NB4 (cell line): ENCODE data around the gene SURF6.
"Not testable (repeated sequence)": the region's sequence is repeated elsewhere in the genome, so short reads cannot be mapped to it uniquely, and the experiment has no call there.

ENCODE experiments used
- DNase-seq: peaks from one replicate; pipeline ENCODE4 v3.0.0; 2010; ENCODE audit warnings: low read depth
- H3K4me3 ChIP-seq: one replicate; pipeline ENCODE4 v1.5.1; 2011; ENCODE audit warnings: mild to moderate bottlenecking, low read depth, low read length, moderate library complexity
- MYC ChIP-seq: IDR thresholded peaks from 2 replicates; pipeline ENCODE4 v1.6.1; 2011; ENCODE audit warnings: low read depth, low read length
- POLR2A ChIP-seq: IDR thresholded peaks from 2 replicates; pipeline ENCODE4 v1.6.1; 2011; ENCODE audit warnings: mild to moderate bottlenecking; ENCODE audit not compliant: insufficient read length; ENCODE audit errors: extremely low read depth
- TF ChIP-seq, protein P1 (sequence below): IDR thresholded peaks from one replicate; pipeline ENCODE4 v1.5.1; 2012; ENCODE audit warnings: low read depth, low read length
- TF ChIP-seq, protein P2 (sequence below): IDR thresholded peaks from 2 replicates; pipeline ENCODE4 v1.6.1; 2011; ENCODE audit warnings: low read depth, low read length

The SURF6 gene

DNA sequence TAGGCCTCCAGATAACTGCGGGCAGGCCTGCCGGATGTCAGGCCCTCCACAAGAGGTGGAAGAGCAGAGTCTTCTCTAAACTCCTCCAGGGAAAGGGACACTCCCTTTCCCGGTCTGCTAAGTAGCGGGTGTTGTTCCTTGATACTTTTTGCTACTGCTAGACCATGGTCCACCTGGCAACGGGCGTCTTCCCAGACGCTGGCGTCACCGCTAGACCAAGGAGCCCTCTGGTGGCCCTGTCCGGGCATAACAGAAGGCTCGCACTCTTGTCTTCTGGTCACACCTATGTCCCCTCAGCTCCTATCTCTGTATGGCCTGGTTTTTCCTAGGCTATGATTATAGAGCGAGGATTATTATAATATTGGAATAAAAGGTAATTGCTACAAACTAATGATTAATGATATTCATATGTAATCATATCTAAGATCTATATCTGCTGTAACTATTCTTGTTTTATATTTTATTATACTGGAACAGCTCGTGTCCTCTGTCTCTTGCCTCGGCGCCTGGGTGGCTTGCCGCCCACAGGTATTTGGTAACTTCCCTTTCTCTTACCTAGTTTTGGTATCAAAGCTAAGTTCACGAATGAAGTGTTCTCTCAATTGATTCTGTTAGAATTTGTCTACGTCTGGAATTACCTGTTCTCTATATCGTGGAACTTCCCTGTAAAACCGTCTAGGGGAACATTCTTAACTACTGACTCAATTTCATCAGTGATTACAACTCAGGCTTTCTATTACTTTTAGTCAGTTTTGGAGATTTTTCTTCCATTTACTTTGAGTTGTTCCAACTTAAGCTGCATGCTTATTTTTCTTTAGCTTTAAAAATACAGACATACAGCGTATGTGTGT is 6.5 kb downstream of the SURF6 start:
- not testable (repeated sequence) for H3K4me3 ChIP-seq
- DNase-seq: peak; percentile 29
- TF ChIP-seq, protein P1, sequence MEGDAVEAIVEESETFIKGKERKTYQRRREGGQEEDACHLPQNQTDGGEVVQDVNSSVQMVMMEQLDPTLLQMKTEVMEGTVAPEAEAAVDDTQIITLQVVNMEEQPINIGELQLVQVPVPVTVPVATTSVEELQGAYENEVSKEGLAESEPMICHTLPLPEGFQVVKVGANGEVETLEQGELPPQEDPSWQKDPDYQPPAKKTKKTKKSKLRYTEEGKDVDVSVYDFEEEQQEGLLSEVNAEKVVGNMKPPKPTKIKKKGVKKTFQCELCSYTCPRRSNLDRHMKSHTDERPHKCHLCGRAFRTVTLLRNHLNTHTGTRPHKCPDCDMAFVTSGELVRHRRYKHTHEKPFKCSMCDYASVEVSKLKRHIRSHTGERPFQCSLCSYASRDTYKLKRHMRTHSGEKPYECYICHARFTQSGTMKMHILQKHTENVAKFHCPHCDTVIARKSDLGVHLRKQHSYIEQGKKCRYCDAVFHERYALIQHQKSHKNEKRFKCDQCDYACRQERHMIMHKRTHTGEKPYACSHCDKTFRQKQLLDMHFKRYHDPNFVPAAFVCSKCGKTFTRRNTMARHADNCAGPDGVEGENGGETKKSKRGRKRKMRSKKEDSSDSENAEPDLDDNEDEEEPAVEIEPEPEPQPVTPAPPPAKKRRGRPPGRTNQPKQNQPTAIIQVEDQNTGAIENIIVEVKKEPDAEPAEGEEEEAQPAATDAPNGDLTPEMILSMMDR: peak; percentile 32

DNA sequence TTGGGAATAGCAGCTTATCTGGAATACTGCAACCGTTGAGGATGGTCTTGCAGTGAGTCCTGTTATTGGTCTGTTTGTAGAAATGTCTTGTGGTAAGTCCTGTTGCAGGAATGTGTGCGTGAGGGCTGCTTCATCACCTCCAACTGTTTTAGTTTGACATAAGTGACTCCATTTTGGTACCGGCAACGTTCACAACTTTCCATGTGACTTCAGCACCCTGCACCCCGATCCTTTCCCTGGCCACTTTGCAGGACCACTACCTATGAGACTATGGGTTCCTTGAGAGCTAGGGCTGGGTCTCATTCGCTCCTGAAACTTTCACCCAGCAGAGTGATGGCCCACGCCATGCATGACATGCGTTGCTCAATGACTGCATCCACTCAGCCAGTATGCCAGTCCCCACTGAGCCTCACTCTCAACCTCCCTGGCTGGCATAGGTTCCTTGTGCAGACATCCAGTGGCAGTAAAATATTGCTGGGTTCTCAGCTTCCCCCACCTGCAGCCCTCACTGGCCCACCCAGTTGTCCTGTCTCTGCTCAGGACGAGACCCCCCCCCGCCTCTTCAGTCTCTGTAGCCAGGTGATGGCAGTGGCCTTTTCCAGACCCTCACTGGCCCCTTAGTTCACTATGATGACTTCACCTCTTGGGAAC is 8.0 kb downstream of the SURF6 start:
- H3K4me3 ChIP-seq: no peak overlapping the region
- DNase-seq: no peak
- TF ChIP-seq MYC (no peak), POLR2A (no peak)
- TF ChIP-seq, protein P2, sequence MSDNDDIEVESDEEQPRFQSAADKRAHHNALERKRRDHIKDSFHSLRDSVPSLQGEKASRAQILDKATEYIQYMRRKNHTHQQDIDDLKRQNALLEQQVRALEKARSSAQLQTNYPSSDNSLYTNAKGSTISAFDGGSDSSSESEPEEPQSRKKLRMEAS: no peak
- TF ChIP-seq, protein P1: no peak

DNA sequence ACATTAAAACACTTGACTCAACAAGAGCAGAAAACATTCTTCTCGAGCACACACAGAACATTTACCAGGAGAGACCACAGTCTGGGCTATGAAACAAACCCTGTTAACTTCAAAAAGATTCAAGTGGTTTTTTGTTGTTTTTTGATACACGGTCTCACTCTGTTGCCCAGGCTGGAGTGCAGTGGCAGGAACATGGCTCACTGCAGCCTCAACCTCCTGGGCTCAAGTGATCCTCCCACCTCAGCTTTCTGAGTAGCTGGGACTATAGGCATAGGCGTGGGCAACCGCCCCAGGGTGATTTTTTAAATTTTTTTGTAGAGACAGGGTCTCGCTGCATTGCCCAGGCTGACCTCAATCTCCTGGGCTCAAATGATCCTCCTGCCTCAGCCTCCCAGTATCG is 9.0 kb downstream of the SURF6 start:
- H3K4me3 ChIP-seq, DNase-seq: not testable (repeated sequence)

DNA sequence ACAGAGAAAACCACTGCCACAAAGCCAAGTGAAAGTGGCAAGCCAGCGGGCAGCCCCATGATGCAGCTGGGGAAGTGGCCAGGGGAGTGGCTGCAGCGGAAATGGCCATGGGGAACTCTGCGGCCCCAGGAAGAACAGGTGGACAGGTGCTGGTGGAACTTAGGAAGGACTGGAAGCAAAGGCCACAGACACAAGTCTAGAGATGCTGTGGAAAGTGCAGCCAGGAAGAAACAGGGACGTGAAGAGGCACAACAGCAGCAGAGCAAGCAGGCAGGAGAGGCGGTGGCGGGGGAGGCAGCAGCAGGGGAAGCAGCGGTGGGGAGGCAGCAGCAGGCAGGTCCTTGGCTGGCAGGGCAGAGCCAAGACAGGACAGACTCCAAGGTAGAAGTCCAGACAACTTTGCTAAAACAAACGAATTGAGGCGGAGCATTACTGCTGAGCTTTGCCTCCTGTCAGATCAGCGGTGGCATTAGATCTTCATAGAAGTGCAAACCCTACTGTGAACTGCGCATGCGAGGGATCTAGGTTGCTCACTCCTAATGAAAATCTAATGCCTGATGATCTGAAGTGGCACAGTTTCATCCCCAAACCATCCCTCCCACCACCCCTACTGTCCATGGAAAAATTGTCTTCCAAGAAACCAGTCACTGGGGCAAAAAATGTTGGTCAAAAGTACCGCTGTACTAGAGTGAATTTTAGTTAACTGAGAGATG is 11.8 kb downstream of the SURF6 start:
- DNase-seq: no peak
- H3K4me3 ChIP-seq: no peak overlapping the region
- TF ChIP-seq MYC (no peak), POLR2A (no peak)
- TF ChIP-seq, protein P1: no peak
- TF ChIP-seq, protein P2: no peak

DNA sequence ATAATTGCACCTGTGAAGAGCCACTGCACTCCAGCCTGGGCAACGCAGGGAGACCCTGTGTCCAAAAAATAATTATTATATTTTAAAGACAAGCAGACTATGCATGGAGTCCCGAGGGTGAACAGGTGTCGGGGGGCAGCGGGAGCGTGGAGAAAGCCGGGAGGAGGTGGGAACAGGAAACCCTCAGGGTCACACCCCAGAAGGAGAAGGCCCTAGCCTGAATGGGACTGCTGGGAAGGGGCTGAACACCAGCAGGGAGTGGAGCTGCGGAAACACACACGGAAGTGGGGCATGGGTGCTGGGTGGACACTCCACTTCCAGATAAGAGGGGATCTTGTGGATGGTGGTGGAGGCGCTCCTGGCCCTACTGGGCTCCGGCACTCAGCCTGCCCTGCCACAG is 12.8 kb downstream of the SURF6 start:
- DNase-seq: no peak
- no peak overlapping the region for H3K4me3 ChIP-seq
- no peak for TF ChIP-seq POLR2A

DNA sequence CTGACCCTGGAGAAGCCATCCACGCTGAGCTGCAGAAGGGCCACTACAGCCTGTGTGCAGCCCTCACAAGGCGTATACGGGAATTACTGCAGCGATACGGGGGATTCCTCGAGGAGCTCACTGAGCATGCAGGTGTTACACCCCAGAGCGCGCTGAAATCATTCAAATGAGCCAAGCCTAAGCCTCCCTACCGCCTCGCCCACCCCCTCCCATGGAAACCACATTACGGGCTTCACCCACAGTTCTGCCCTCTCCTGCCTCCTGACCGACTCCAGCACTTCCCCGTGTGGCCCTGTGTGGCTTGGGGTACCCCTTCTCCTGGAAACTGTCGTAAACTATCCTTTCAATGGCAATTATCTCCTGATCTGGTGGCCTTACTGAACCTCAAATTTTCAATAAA is 13.3 kb downstream of the SURF6 start:
- DNase-seq: no peak
- no peak for TF ChIP-seq POLR2A
- TF ChIP-seq MYC: no peak
- H3K4me3 ChIP-seq: no peak overlapping the region

DNA sequence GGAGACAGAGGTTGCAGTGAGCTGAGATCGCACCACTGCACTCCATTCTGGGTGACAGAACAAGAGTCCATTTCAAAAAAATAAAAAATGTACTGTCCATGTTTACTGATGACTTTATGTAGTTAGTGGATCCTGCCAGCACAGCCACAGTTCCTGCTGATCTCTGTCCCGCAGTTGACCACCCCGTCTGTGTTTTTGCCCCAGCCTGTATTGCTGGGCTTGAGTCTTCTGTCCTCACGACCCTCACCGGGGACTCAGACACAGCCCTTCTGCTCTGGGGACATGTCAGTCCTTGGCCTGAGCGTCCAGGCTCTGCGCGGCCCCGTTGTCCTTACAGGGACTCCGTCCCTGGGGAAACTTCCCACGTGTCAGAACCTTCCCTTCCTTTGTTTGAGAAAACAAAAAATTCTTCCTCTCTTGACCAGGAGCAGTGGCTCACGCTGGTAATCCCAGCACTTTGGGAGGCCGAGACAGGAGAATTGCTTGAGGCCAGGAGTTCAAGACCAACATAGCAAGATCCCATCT is 14.5 kb downstream of the SURF6 start:
- TF ChIP-seq MYC (no peak), POLR2A (no peak)
- TF ChIP-seq, protein P1: no peak
- TF ChIP-seq, protein P2: no peak
- no peak for DNase-seq
- H3K4me3 ChIP-seq: no peak overlapping the region
